Measurements from ENCODE around the gene HSPB1. TPM values are rescaled to one million over a fixed set of nuclear protein-coding genes. Genes with fewer than 3 reads are reported as not detected.

Gene HSPB1
- total and polyA plus RNA-seq, 2 of the 13 experiments (the other 11 are each of a cell fraction or from before 2014, with no cell fraction given) = 21.0 to 38.6 TPM

- TF ChIP-seq ZBTB46 (CRISPR knock-in tag; IDR thresholded peaks at IDR 0.05; ENCODE audit: borderline replicate concordance) (no peak), MEF2D (CRISPR knock-in tag; IDR thresholded peaks at IDR 0.05) (peak; percentile 70), MBNL3 (CRISPR knock-in tag; conservative IDR thresholded peaks at IDR 0.05) (no peak), ZNF570 (CRISPR knock-in tag; IDR thresholded peaks at IDR 0.05; ENCODE audit: borderline replicate concordance) (no peak), RNF219 (CRISPR knock-in tag; IDR thresholded peaks at IDR 0.05) (no peak), MED13 (CRISPR knock-in tag; IDR thresholded peaks at IDR 0.05) (peak; percentile 35; the same call in 1 of the 2 replicates), ZNF276 (CRISPR knock-in tag; IDR thresholded peaks at IDR 0.05; ENCODE audit: low read depth) (peak; percentile 83), MED1 (CRISPR knock-in tag; IDR thresholded peaks at IDR 0.05) (peak; percentile 35), ZSCAN25 (CRISPR knock-in tag; IDR thresholded peaks at IDR 0.05) (peak; percentile 19; the same call in 1 of the 2 replicates), SP5 (CRISPR knock-in tag; IDR thresholded peaks at IDR 0.05; ENCODE audit: borderline replicate concordance, low read depth) (peak; percentile 81; the same call in 1 of the 2 replicates), TFDP1 (CRISPR knock-in tag; IDR thresholded peaks at IDR 0.05; ENCODE audit: borderline replicate concordance) (peak; percentile 91), ISL2 (CRISPR knock-in tag; IDR thresholded peaks at IDR 0.05) (no peak), TBP (CRISPR knock-in tag; IDR thresholded peaks at IDR 0.05) (no peak), MXD3 (CRISPR knock-in tag; IDR thresholded peaks at IDR 0.05) (peak; percentile 67), ZNF20 (CRISPR knock-in tag; IDR thresholded peaks at IDR 0.05) (no peak), ZNF317 (CRISPR knock-in tag; IDR thresholded peaks at IDR 0.05) (no peak), SKI (IDR thresholded peaks at IDR 0.05; ENCODE audit: partially characterized antibody) (no peak), HOXA3 (CRISPR knock-in tag; IDR thresholded peaks at IDR 0.05) (peak; percentile 55), ZNF563 (CRISPR knock-in tag; IDR thresholded peaks at IDR 0.05) (peak; percentile 39), ZNF772 (CRISPR knock-in tag; IDR thresholded peaks at IDR 0.05) (peak; percentile 32; the same call in 1 of the 2 replicates), MLX (CRISPR knock-in tag; IDR thresholded peaks at IDR 0.05) (no peak), ZNF383 (CRISPR knock-in tag; IDR thresholded peaks at IDR 0.05; ENCODE audit: borderline replicate concordance) (no peak)
Observed at GRCh38 chr7:76302347-76303201, at the start of gene HSPB1 (continued).

Data from HepG2 (cell line).